ENCODE results near the gene GLTPD2.

DNA sequence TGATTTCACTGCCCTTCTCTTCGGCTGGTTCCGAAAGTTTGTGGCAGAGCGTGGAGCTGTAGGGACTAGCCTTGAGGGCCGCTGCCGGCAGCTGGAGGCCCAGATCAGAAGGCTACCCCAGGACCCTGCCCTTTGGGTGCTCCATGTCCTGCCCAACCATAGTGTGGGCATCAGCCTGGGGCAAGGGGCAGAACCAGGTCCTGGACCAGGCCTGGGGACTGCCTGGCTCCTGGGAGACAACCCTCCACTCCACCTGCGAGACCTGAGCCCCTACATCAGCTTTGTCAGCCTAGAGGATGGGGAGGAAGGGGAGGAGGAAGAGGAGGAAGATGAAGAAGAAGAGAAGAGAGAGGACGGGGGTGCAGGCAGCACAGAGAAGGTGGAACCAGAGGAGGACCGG, 48.2 kb upstream of the GLTPD2 start:
- TF ChIP-seq, protein P1, sequence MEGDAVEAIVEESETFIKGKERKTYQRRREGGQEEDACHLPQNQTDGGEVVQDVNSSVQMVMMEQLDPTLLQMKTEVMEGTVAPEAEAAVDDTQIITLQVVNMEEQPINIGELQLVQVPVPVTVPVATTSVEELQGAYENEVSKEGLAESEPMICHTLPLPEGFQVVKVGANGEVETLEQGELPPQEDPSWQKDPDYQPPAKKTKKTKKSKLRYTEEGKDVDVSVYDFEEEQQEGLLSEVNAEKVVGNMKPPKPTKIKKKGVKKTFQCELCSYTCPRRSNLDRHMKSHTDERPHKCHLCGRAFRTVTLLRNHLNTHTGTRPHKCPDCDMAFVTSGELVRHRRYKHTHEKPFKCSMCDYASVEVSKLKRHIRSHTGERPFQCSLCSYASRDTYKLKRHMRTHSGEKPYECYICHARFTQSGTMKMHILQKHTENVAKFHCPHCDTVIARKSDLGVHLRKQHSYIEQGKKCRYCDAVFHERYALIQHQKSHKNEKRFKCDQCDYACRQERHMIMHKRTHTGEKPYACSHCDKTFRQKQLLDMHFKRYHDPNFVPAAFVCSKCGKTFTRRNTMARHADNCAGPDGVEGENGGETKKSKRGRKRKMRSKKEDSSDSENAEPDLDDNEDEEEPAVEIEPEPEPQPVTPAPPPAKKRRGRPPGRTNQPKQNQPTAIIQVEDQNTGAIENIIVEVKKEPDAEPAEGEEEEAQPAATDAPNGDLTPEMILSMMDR (IDR thresholded peaks at IDR 0.05) = no peak
- TF ChIP-seq POLR2AphosphoS5 (IDR thresholded peaks at IDR 0.05) (no peak), POLR2A (IDR thresholded peaks at IDR 0.05) (no peak), EP300 (IDR thresholded peaks at IDR 0.05) (no peak)
